Stimulated activated CD4-positive, alpha-beta T cell treated with anti-CD3 and anti-CD28 coated beads, Interleukin-15, amount 100 ng/mL, for 48 hours (primary cell): Measurements from ENCODE around the gene DNAJB11.
"Not testable (repeated sequence)": the region's sequence is repeated elsewhere in the genome, so short reads cannot be mapped to it uniquely, and the experiment has no call there.

Source experiments
- DNase-seq, 2 donors: peaks; one replicate each; pipeline ENCODE4 v3.0.0-alpha.2; 2020; ENCODE audit warnings: low read depth in 2 of 2

DNAJB11 gene

GRCh38 chr3:186618318-186618938, 47.9 kb downstream of the DNAJB11 start:
- DNase-seq, result no peak

- DNase-seq, result no peak
Measured at GRCh38 chr3:186619787-186620212, 49.3 kb downstream of the DNAJB11 start.

GRCh38 chr3:186620213-186621092, 49.9 kb downstream of the DNAJB11 start:
- DNase-seq, result no peak

GRCh38 chr3:186621894-186622650, 51.6 kb downstream of the DNAJB11 start:
- DNase-seq, result no peak

- DNase-seq, result no peak
Measured at GRCh38 chr3:186622651-186623310, 52.3 kb downstream of the DNAJB11 start.

- no peak for DNase-seq
Measured at GRCh38 chr3:186624598-186624997, 54.1 kb downstream of the DNAJB11 start.

- no peak for DNase-seq
Measured at GRCh38 chr3:186625600-186626042, 55.1 kb downstream of the DNAJB11 start.

- DNase-seq, result no peak
Measured at GRCh38 chr3:186626254-186626847, 55.8 kb downstream of the DNAJB11 start.

- DNase-seq, result no peak
Measured at GRCh38 chr3:186627852-186628414, 57.4 kb downstream of the DNAJB11 start.

GRCh38 chr3:186628756-186629155, 58.2 kb downstream of the DNAJB11 start:
- no peak for DNase-seq

- DNase-seq, result no peak
Measured at GRCh38 chr3:186630950-186631641, 60.6 kb downstream of the DNAJB11 start.

- no peak for DNase-seq
Measured at GRCh38 chr3:186633481-186633880, 63.0 kb downstream of the DNAJB11 start.

- not testable (repeated sequence) for DNase-seq
Measured at GRCh38 chr3:186634207-186634606, 63.7 kb downstream of the DNAJB11 start.
